Left cardiac atrium (tissue), 4 donors: ENCODE results near the gene RICTOR. TPM values are rescaled to one million over a fixed set of nuclear protein-coding genes. Genes with fewer than 3 reads are reported as not detected.
A peak's percentile ranks its signal among the peaks of the same experiment; 100 is the strongest.

Experiments used
- ATAC-seq, 2 donors: fragments of 200-7000 bp; cut with Tn5 transposase; one replicate each; pipeline ENCODE4 v1.9.1; 2020; ENCODE audit warnings: mild to moderate bottlenecking in 2 of 2, moderate library complexity in 2 of 2
- DNase-seq: peaks from one replicate; pipeline ENCODE4 v3.0.0-alpha.2; 2020
- intact Hi-C, 2 donors: fragments of 100-400 bp; cut with DNase I; formaldehyde crosslinking; loops; one replicate each; pipeline versions ENCODE4 v1.14.1 to v1.15.1; 2022 to 2023
- total RNA-seq, 2 donors: library from RNA; stranded (reverse); fragmentation: NEBNext Ultra II Directional; extraction: Animal tissue kit (Norgen Biotek cat#: 25700); gene quantifications; one replicate each; pipeline ENCODE4 v1.2.1, GENCODE V29; 2021
- donor health status: DM: no; HTN: yes; CAD: no.
- donor health status: DM: no; HTN: yes; CAD: no; lungs with severe emphysema.
- donor health status: DM: yes; HTN: yes; CAD: no.
- donor health status: Dilated cardiomyopathy.

Gene RICTOR
- total RNA-seq, 2 donors from 2014 or later, result 22.7 to 28.3 TPM

- DNase-seq (no peak), ATAC-seq (no peak)
- intact Hi-C loops, result no loop called here
Observed at GRCh38 chr5:38978036-38978435, 96.2 kb downstream of the RICTOR start.

GRCh38 chr5:38968665-38969064 lies 105.5 kb downstream of the RICTOR start:
- no peak for DNase-seq
- peak in 1 of 2 donors; percentile 22 for ATAC-seq
- intact Hi-C loops, result no loop called here

- ATAC-seq, result no peak
- no peak for DNase-seq
- intact Hi-C loops, result no loop called here
Observed at GRCh38 chr5:38961691-38962090, 112.5 kb downstream of the RICTOR start.

- no peak for DNase-seq
- ATAC-seq, result no peak
- intact Hi-C loops, result no loop called here
Observed at GRCh38 chr5:38953426-38954012, 120.7 kb downstream of the RICTOR start.

GRCh38 chr5:38948501-38948900 lies 125.7 kb downstream of the RICTOR start:
- no peak for DNase-seq
- no peak for ATAC-seq
- intact Hi-C loops, result no loop called here

- ATAC-seq, result no peak
Observed at GRCh38 chr5:38944282-38944681, 129.9 kb downstream of the RICTOR start.

GRCh38 chr5:38941912-38942311 lies 132.3 kb downstream of the RICTOR start:
- DNase-seq (no peak), ATAC-seq (no peak)
- intact Hi-C loops, result no loop called here

More at GRCh38 chr5:38944282-38944681, 129.9 kb downstream of the RICTOR start:
- no peak for DNase-seq
- intact Hi-C loops, result no loop called here

GRCh38 chr5:38940230-38940858 lies 133.9 kb downstream of the RICTOR start:
- ATAC-seq (no peak), DNase-seq (no peak)
- intact Hi-C loops, result no loop called here

- DNase-seq, result no peak
- ATAC-seq, result no peak
- intact Hi-C loops, result no loop called here
Observed at GRCh38 chr5:38938973-38939372, 135.2 kb downstream of the RICTOR start.

GRCh38 chr5:38938424-38938823 lies 135.8 kb downstream of the RICTOR start:
- no peak for ATAC-seq
- intact Hi-C loops, result no loop called here

GRCh38 chr5:38936269-38936668 lies 137.9 kb downstream of the RICTOR start:
- ATAC-seq (no peak), DNase-seq (no peak)
- intact Hi-C loops, result no loop called here

More at GRCh38 chr5:38938424-38938823, 135.8 kb downstream of the RICTOR start:
- DNase-seq, result no peak

- ATAC-seq, result no peak
- DNase-seq, result no peak
- intact Hi-C loops, result no loop called here
Observed at GRCh38 chr5:38935437-38935836, 138.8 kb downstream of the RICTOR start.

GRCh38 chr5:38932854-38933408 lies 141.3 kb downstream of the RICTOR start:
- intact Hi-C loops, result no loop called here
- DNase-seq, result no peak
- no peak for ATAC-seq

- intact Hi-C loops, result no loop called here
- DNase-seq (no peak), ATAC-seq (no peak)
Observed at GRCh38 chr5:38931731-38932130, 142.5 kb downstream of the RICTOR start.

- DNase-seq, result no peak
- no peak for ATAC-seq
- intact Hi-C loops, result no loop called here
Observed at GRCh38 chr5:38929838-38930237, 144.4 kb downstream of the RICTOR start.

- DNase-seq (no peak), ATAC-seq (no peak)
- intact Hi-C loops, result no loop called here
Observed at GRCh38 chr5:38927470-38927869, 146.7 kb downstream of the RICTOR start.

- no peak for DNase-seq
- ATAC-seq, result no peak
- intact Hi-C loops, result no loop called here
Observed at GRCh38 chr5:38926121-38926520, 148.1 kb downstream of the RICTOR start.

GRCh38 chr5:38925154-38925925 lies 148.9 kb downstream of the RICTOR start:
- intact Hi-C loops, result no loop called here
- ATAC-seq (peak in 1 of 2 donors; percentile 38), DNase-seq (no peak)

GRCh38 chr5:38923661-38924451 lies 150.3 kb downstream of the RICTOR start:
- intact Hi-C loops, result loop anchor here in 1 of 2 donors (5.0 kb wide), 1 partner anchor 92 kb away; no protein-coding TSS in a partner anchor
- peak; percentile 15 to 79 for ATAC-seq

More at GRCh38 chr5:38923661-38924451, 150.3 kb downstream of the RICTOR start:
- DNase-seq, result no peak
